Fibroblast of lung (primary cell): ENCODE data around the gene DPEP2. TPM values are rescaled to one million over a fixed set of nuclear protein-coding genes. Genes with fewer than 3 reads are reported as not detected.
A peak's percentile ranks its signal among the peaks of the same experiment; 100 is the strongest.

Source experiments
- DNase-seq, 2 donors: peaks; one replicate each; pipeline versions ENCODE4 v3.0.0 to v3.0.0-alpha.2; 2010; ENCODE audit warnings: low read depth in 2 of 2
- H2AFZ ChIP-seq: 2 replicates; pipeline ENCODE4 v1.5.1; 2012; ENCODE audit warnings: low read length, control low read depth, inconsistent platforms
- H3K27ac ChIP-seq: 2 replicates; pipeline ENCODE4 v1.5.1; 2011; ENCODE audit warnings: low read length, control low read depth; ENCODE audit not compliant: insufficient read depth
- H3K27me3 ChIP-seq: 2 replicates; pipeline ENCODE4 v1.5.1; 2011; ENCODE audit warnings: mild to moderate bottlenecking, low read length; ENCODE audit not compliant: control insufficient read depth, insufficient read depth
- H3K36me3 ChIP-seq: 2 replicates; pipeline ENCODE4 v1.5.1; 2011; ENCODE audit warnings: low read length; ENCODE audit not compliant: control insufficient read depth, insufficient read depth
- H3K4me1 ChIP-seq: 2 replicates; pipeline ENCODE4 v1.5.1; 2011; ENCODE audit warnings: low read length; ENCODE audit not compliant: control insufficient read depth, insufficient read depth; ENCODE audit errors: extremely low read depth
- H3K4me2 ChIP-seq: 2 replicates; pipeline ENCODE4 v1.5.1; 2011; ENCODE audit warnings: low read length, control low read depth; ENCODE audit not compliant: insufficient read depth; ENCODE audit errors: extremely low read depth
- H3K4me3 ChIP-seq, 4 experiments: fragments of 200-600 bp in 1 of 4; sonication (generic) in 1 of 4; replicated peaks in 1 of 4; 2 replicates each; pipeline ENCODE4 v1.5.1; 2011 to 2016; ENCODE audit warnings: low read length in 4 of 4, low read depth in 3 of 4, mild to moderate bottlenecking in 3 of 4, control low read depth in 2 of 4, inconsistent platforms in 1 of 4, mixed read lengths in 1 of 4; ENCODE audit not compliant: insufficient read depth in 1 of 4; ENCODE audit errors: control extremely low read depth in 1 of 4
- H3K79me2 ChIP-seq: 2 replicates; pipeline ENCODE4 v1.5.1; 2012; ENCODE audit warnings: mild to moderate bottlenecking, low read length, inconsistent platforms; ENCODE audit not compliant: control insufficient read depth, insufficient read depth
- H3K9ac ChIP-seq: 2 replicates; pipeline ENCODE4 v1.5.1; 2011; ENCODE audit warnings: mild to moderate bottlenecking, low read length, control low read depth; ENCODE audit not compliant: insufficient read depth
- H3K9me3 ChIP-seq: 2 replicates; pipeline ENCODE4 v1.5.1; 2012; ENCODE audit warnings: low read depth, low read length; ENCODE audit not compliant: control insufficient read depth, insufficient read depth
- H4K20me1 ChIP-seq: 2 replicates; pipeline ENCODE4 v1.5.1; 2011; ENCODE audit warnings: low read length; ENCODE audit not compliant: control insufficient read depth, insufficient read depth; ENCODE audit errors: extremely low read depth
- EZH2 ChIP-seq: IDR thresholded peaks from 2 replicates; pipeline ENCODE4 v1.5.1; 2012; ENCODE audit warnings: low read length, control low read depth, mild to moderate bottlenecking; ENCODE audit errors: missing control alignments
- polyA plus RNA-seq, 2 donors: library from polyadenylated mRNA; depleted of rRNA in 1 of 2; stranded (reverse) in 1 of 2; unstranded in 1 of 2; fragments of >200 nt; gene quantifications; 2 replicates each; pipeline ENCODE4 v1.2.1, GENCODE V29; 2011 to 2012; ENCODE audit warnings: missing spikeins in 1 of 2
- total RNA-seq: library from RNA; depleted of rRNA; stranded (reverse); fragments of >200 nt; gene quantifications from 2 replicates; pipeline ENCODE4 v1.2.1, GENCODE V29; 2014
- TF ChIP-seq, protein P1 (sequence below), 2 donors: IDR thresholded peaks in 1 of 2; conservative IDR thresholded peaks in 1 of 2; 1 replicate in 1 of 2; 2 replicates in 1 of 2; pipeline ENCODE4 v1.5.1; 2011 to 2012; ENCODE audit warnings: low read length in 2 of 2, control low read depth in 1 of 2, inconsistent platforms in 1 of 2, low read depth in 1 of 2, mild to moderate bottlenecking in 1 of 2

The DPEP2 gene
- total and polyA plus RNA-seq, 2 donors (not counting 1 experiment from before 2014, with no cell fraction given) = not detected

DNA sequence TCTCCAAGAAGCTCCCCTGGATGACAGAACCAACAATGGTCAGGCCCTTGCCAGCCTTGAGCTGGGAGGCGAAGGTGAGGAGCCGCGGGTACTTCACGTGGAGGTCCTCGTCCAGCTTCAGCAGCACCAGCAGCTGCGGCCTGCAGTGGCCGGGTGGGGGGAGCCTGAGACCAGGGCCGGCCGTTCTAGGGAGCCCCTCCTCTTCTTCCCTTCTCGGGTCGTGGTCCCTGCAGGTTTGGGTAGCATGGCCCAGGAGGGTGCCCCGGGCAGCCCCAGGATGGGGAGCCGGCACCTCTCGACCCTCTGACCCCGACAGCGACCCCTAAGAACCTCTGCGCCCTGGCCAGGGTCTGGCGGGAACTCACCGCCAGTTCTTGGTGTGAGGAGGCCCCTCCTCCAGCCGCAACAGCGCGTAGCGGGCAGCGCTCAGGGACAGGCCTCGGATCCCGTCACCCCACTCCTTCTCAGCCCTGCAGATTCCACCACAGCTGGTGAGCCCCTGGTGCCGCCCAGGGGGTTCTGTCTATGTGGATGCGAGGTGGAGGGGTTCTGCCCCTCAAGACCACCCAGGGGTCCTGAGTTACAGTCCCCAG, 52.2 kb downstream of the DPEP2 start:
- peaks cover 80% of the 10 kb centered on the region for H3K36me3 ChIP-seq
- H3K4me2 ChIP-seq = no peak overlapping the region
- no peak overlapping the region for H2AFZ ChIP-seq
- H3K27me3 ChIP-seq = no peaks in the 10 kb centered on the region
- no peaks in the 10 kb centered on the region for H3K9me3 ChIP-seq
- peaks cover 14% of the 10 kb centered on the region for H3K4me1 ChIP-seq
- H4K20me1 ChIP-seq = no peaks in the 10 kb centered on the region
- TF ChIP-seq EZH2 = no peak
- TF ChIP-seq, protein P1, sequence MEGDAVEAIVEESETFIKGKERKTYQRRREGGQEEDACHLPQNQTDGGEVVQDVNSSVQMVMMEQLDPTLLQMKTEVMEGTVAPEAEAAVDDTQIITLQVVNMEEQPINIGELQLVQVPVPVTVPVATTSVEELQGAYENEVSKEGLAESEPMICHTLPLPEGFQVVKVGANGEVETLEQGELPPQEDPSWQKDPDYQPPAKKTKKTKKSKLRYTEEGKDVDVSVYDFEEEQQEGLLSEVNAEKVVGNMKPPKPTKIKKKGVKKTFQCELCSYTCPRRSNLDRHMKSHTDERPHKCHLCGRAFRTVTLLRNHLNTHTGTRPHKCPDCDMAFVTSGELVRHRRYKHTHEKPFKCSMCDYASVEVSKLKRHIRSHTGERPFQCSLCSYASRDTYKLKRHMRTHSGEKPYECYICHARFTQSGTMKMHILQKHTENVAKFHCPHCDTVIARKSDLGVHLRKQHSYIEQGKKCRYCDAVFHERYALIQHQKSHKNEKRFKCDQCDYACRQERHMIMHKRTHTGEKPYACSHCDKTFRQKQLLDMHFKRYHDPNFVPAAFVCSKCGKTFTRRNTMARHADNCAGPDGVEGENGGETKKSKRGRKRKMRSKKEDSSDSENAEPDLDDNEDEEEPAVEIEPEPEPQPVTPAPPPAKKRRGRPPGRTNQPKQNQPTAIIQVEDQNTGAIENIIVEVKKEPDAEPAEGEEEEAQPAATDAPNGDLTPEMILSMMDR (conservative IDR thresholded peaks at IDR 0.05 in 1 of 2, IDR thresholded peaks at IDR 0.05 in 1 of 2; ENCODE audit: low read depth in 1 of 2, low read length in 2 of 2) = no peak
- no peak overlapping the region for H3K4me3 ChIP-seq
- H3K79me2 ChIP-seq = no peaks in the 10 kb centered on the region
- no peak for DNase-seq
- no peak overlapping the region for H3K27ac ChIP-seq
- H3K9ac ChIP-seq = no peak overlapping the region

DNA sequence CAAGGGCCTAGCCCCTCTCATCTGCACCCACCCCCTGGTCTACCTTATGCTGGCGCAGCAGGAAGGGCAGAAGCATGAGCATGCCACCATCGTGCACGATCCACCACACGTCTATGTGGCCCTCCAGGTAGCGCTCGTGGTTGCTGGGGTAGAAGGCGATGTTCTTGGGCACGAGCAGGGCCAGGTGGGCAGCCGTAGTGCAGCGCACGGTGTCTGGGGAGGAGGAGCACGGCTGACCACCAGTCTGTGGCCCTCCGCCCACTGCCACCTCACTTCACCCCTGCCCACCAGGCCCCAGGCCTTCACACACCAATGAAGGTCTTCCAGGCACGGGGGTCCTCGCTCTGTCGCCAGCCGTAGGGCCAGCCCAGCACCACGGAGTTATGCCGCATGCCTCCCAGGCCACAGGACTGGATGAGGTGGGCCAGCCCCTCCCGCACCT, 53.1 kb downstream of the DPEP2 start:
- peaks cover 9% of the 10 kb centered on the region for H3K4me1 ChIP-seq
- no peak overlapping the region for H3K27ac ChIP-seq
- no peaks in the 10 kb centered on the region for H3K27me3 ChIP-seq
- no peak overlapping the region for H2AFZ ChIP-seq
- H3K9ac ChIP-seq = no peak overlapping the region
- no peaks in the 10 kb centered on the region for H3K79me2 ChIP-seq
- TF ChIP-seq, protein P1 (conservative IDR thresholded peaks at IDR 0.05 in 1 of 2, IDR thresholded peaks at IDR 0.05 in 1 of 2; ENCODE audit: low read depth in 1 of 2, low read length in 2 of 2) = no peak
- TF ChIP-seq EZH2 = no peak
- DNase-seq = no peak
- no peaks in the 10 kb centered on the region for H3K9me3 ChIP-seq
- peaks cover 79% of the 10 kb centered on the region for H3K36me3 ChIP-seq
- no peak overlapping the region for H3K4me2 ChIP-seq
- H3K4me3 ChIP-seq = no peak overlapping the region
- H4K20me1 ChIP-seq = no peaks in the 10 kb centered on the region

DNA sequence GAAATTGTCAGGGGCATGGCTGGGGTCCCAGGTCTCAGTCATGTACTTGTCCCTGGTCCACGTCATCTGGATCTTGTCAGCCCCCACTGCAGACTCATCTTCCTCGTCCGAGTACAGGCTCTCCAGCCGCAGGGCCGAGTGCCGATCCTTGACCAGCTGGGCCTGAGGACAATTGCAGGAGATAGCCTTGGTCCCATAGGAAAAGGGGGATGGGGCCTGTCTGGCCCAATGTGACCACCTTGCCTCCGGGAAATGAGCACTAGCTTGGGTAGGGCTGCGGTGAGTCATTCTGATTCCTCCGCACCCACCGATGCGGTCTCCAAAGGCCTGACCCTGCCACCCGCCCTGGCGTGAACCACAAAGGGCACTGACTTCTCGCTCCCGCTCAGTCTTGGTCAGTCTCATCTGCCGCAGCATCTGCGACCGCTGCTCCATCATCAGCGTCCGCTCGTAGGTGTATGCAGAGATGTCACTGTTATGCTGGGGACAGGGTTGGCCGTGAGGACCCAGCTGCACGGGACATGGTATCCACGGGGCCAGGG, 53.8 kb downstream of the DPEP2 start:
- Histone ChIP-seq H3K9me3 (no peaks in the 10 kb centered on the region), H3K79me2 (no peaks in the 10 kb centered on the region), H3K27me3 (no peaks in the 10 kb centered on the region), H2AFZ (no peak overlapping the region), H4K20me1 (no peaks in the 10 kb centered on the region), H3K4me1 (peaks cover 9% of the 10 kb centered on the region), H3K4me3 (no peak overlapping the region), H3K27ac (no peak overlapping the region), H3K4me2 (no peak overlapping the region), H3K9ac (no peak overlapping the region), H3K36me3 (peaks cover 74% of the 10 kb centered on the region)
- peak in 1 of 2 donors; percentile 62 for DNase-seq
- no peak for TF ChIP-seq EZH2
- TF ChIP-seq, protein P1 (conservative IDR thresholded peaks at IDR 0.05 in 1 of 2, IDR thresholded peaks at IDR 0.05 in 1 of 2; ENCODE audit: low read depth in 1 of 2, low read length in 2 of 2) = no peak
